Tongue (tissue), 2 donors: ENCODE results near the gene PRRT1. TPM values are rescaled to one million over a fixed set of nuclear protein-coding genes. Genes with fewer than 3 reads are reported as not detected.

Experiments used
- DNase-seq: peaks from one replicate; pipeline ENCODE4 v3.0.0-alpha.2; 2015
- total RNA-seq: library from RNA; depleted of rRNA; stranded (reverse); fragments of >200 nt; gene quantifications from one replicate; pipeline ENCODE4 v1.2.3, GENCODE V29; 2014

Gene PRRT1
- total RNA-seq, 1 donor from 2014 or later: 1.2 TPM

- no peak for DNase-seq
These were observed 22.7 kb upstream of the PRRT1 start for GRCh38 chr6:32174416-32174815.

GRCh38 chr6:32173051-32173727 lies 21.4 kb upstream of the PRRT1 start:
- no peak for DNase-seq

- no peak for DNase-seq
These were observed 19.5 kb upstream of the PRRT1 start for GRCh38 chr6:32171234-32171633.

- DNase-seq: no peak
These were observed 18.6 kb upstream of the PRRT1 start for GRCh38 chr6:32170294-32170693.

GRCh38 chr6:32168807-32169591 lies 17.3 kb upstream of the PRRT1 start:
- DNase-seq: no peak

- no peak for DNase-seq
These were observed 16.6 kb upstream of the PRRT1 start for GRCh38 chr6:32168350-32168749.

GRCh38 chr6:32167761-32168262 lies 16.1 kb upstream of the PRRT1 start:
- DNase-seq: no peak

- DNase-seq: peak; percentile 18
These were observed 15.5 kb upstream of the PRRT1 start for GRCh38 chr6:32167154-32167760.

- DNase-seq: no peak
These were observed 14.8 kb upstream of the PRRT1 start for GRCh38 chr6:32166411-32167061.

- DNase-seq: no peak
These were observed 12.6 kb upstream of the PRRT1 start, which contains the start of gene EGFL8 for GRCh38 chr6:32164295-32164694. EGFL8 (plus strand) TSS chr6:32164595; CDS start chr6:32166166, 1,571 bp downstream.

GRCh38 chr6:32163559-32164258 lies 12.0 kb upstream of the PRRT1 start:
- DNase-seq: peak; percentile 28

- DNase-seq: no peak
These were observed 6.3 kb upstream of the PRRT1 start for GRCh38 chr6:32158052-32158451.

GRCh38 chr6:32156891-32157290 lies 5.2 kb upstream of the PRRT1 start:
- no peak for DNase-seq

- peak; percentile 90 for DNase-seq
These were observed 2.9 kb upstream of the PRRT1 start for GRCh38 chr6:32154514-32155161.

GRCh38 chr6:32153564-32154513 lies 2.1 kb upstream of the PRRT1 start, which contains the start of gene PPT2:
PPT2 (plus strand) TSS chr6:32154141; CDS start chr6:32154595, 454 bp downstream.
- DNase-seq: peak; percentile 98

- peak; percentile 52 for DNase-seq
These were observed 1.2 kb upstream of the PRRT1 start for GRCh38 chr6:32152769-32153563.

- DNase-seq: no peak
These were observed 417 bp downstream of the PRRT1 start for GRCh38 chr6:32151181-32151862.
